ENCODE data around the gene DTNB.

The DTNB gene

GRCh38 chr2:25582077-25582830 lies 91.1 kb downstream of the DTNB start:
- TF ChIP-seq CTCF (IDR thresholded peaks at IDR 0.05; ENCODE audit: low read depth, low read length, missing control alignments), result no peak
- in situ Hi-C loops (cut with HindIII; ENCODE audit: low sequenced_read_pairs), result no loop called here
- H3K4me3 ChIP-seq (ENCODE audit: low read depth, low read length), result no peak overlapping the region
- no peak for DNase-seq (ENCODE audit: low read depth)

GRCh38 chr2:25576596-25576995 lies 96.8 kb downstream of the DTNB start:
- TF ChIP-seq CTCF (IDR thresholded peaks at IDR 0.05; ENCODE audit: low read depth, low read length, missing control alignments), result no peak
- DNase-seq (ENCODE audit: low read depth), result no peak
- in situ Hi-C loops (cut with HindIII; ENCODE audit: low sequenced_read_pairs), result no loop called here

GRCh38 chr2:25572638-25573037 lies 100.7 kb downstream of the DTNB start:
- no peak for TF ChIP-seq CTCF (IDR thresholded peaks at IDR 0.05; ENCODE audit: low read depth, low read length, missing control alignments)
- no peak for DNase-seq (ENCODE audit: low read depth)
- H3K4me3 ChIP-seq (ENCODE audit: low read depth, low read length), result no peak overlapping the region
- in situ Hi-C loops (cut with HindIII; ENCODE audit: low sequenced_read_pairs), result no loop called here

More at GRCh38 chr2:25576596-25576995, 96.8 kb downstream of the DTNB start:
- H3K4me3 ChIP-seq (ENCODE audit: low read depth, low read length), result no peak overlapping the region

GRCh38 chr2:25570161-25570845 lies 103.1 kb downstream of the DTNB start:
- TF ChIP-seq CTCF (IDR thresholded peaks at IDR 0.05; ENCODE audit: low read depth, low read length, missing control alignments), result no peak
- in situ Hi-C loops (cut with HindIII; ENCODE audit: low sequenced_read_pairs), result no loop called here
- no peak overlapping the region for H3K4me3 ChIP-seq (ENCODE audit: low read depth, low read length)
- no peak for DNase-seq (ENCODE audit: low read depth)

- peak; percentile 31 for DNase-seq (ENCODE audit: low read depth)
- in situ Hi-C loops (cut with HindIII; ENCODE audit: low sequenced_read_pairs), result no loop called here
- TF ChIP-seq CTCF (IDR thresholded peaks at IDR 0.05; ENCODE audit: low read depth, low read length, missing control alignments), result peak; percentile 43
- no peak overlapping the region for H3K4me3 ChIP-seq (ENCODE audit: low read depth, low read length)
Measured at GRCh38 chr2:25567406-25567805, 106.0 kb downstream of the DTNB start.

- no peak overlapping the region for H3K4me3 ChIP-seq (ENCODE audit: low read depth, low read length)
- TF ChIP-seq CTCF (IDR thresholded peaks at IDR 0.05; ENCODE audit: low read depth, low read length, missing control alignments), result no peak
- no peak for DNase-seq (ENCODE audit: low read depth)
- in situ Hi-C loops (cut with HindIII; ENCODE audit: low sequenced_read_pairs), result no loop called here
Measured at GRCh38 chr2:25566694-25567093, 106.7 kb downstream of the DTNB start.
